Keratinocyte (primary cell): ENCODE data around the gene KIF16B.

Experiments used
- EZH2 ChIP-seq: IDR thresholded peaks from one replicate; pipeline ENCODE4 v1.6.1; 2012; ENCODE audit warnings: inconsistent platforms, mild to moderate bottlenecking, low read length, moderate library complexity
- TF ChIP-seq, protein P1 (sequence below), 3 experiments: IDR thresholded peaks in 1 of 3; conservative IDR thresholded peaks in 1 of 3; optimal IDR thresholded peaks in 1 of 3; 2 replicates in 2 of 3; 3 replicates in 1 of 3; pipeline versions ENCODE3 to v1.5.1; 2011; ENCODE audit warnings: low read length in 3 of 3, mild to moderate bottlenecking in 3 of 3, moderate library complexity in 2 of 3, control low read depth in 1 of 3, inconsistent platforms in 1 of 3; ENCODE audit not compliant: insufficient read depth in 2 of 3; ENCODE audit errors: extremely low read depth in 1 of 3

DNA sequence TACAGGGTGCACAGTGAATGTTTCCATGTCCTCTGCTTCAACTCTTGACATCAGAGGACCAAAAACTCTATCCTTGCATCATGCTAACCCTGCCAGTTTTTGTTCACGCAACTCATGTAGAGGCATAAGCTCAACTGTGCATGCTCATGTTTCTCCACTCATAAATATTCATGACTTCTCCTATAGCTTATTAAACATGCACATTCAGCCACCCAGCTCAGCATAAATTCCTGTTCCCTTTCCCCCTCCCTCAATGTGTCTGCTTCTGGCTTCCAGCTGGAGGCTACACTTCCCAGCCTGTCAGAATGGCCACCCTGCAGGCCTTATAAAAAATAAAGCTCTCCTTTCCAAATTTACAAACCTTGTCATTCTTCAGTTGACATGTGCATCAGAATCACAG lies 154.6 kb downstream of the KIF16B start:
- TF ChIP-seq, protein P1, sequence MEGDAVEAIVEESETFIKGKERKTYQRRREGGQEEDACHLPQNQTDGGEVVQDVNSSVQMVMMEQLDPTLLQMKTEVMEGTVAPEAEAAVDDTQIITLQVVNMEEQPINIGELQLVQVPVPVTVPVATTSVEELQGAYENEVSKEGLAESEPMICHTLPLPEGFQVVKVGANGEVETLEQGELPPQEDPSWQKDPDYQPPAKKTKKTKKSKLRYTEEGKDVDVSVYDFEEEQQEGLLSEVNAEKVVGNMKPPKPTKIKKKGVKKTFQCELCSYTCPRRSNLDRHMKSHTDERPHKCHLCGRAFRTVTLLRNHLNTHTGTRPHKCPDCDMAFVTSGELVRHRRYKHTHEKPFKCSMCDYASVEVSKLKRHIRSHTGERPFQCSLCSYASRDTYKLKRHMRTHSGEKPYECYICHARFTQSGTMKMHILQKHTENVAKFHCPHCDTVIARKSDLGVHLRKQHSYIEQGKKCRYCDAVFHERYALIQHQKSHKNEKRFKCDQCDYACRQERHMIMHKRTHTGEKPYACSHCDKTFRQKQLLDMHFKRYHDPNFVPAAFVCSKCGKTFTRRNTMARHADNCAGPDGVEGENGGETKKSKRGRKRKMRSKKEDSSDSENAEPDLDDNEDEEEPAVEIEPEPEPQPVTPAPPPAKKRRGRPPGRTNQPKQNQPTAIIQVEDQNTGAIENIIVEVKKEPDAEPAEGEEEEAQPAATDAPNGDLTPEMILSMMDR (optimal IDR thresholded peaks at IDR 0.05 in 1 of 3, IDR thresholded peaks at IDR 0.05 in 1 of 3, conservative IDR thresholded peaks at IDR 0.05 in 1 of 3; ENCODE audit: extremely low read depth in 1 of 3, insufficient read depth in 2 of 3, low read length in 3 of 3), result no peak
- TF ChIP-seq EZH2, result no peak
